AG04449 (cell line): ENCODE data around the gene RFC5.

Experiments
- CTCF ChIA-PET: fragments of 350-600 bp; formaldehyde crosslinking; extraction: SDS; loops from one replicate; lab custom pipeline; 2021; ENCODE audit warnings: antibody characterized with exemption; lab: Yijun Ruan, JAX
- POLR2A ChIA-PET: fragments of 400-600, 350-600 bp; formaldehyde crosslinking; extraction: SDS; loops from one replicate; lab custom pipeline; 2020; ENCODE audit warnings: antibody characterized with exemption, inconsistent platforms; lab: Yijun Ruan, JAX
- DNase-seq: peaks from one replicate; pipeline ENCODE4 v3.0.0-alpha.2; 2010; ENCODE audit warnings: low read depth, low spot score
- H3K4me3 ChIP-seq: 2 replicates; pipeline ENCODE4 v1.5.1; 2011; ENCODE audit warnings: low read depth, mild to moderate bottlenecking, control low read depth, low read length
- TF ChIP-seq, protein P1 (sequence below): IDR thresholded peaks from one replicate; pipeline ENCODE4 v1.5.1; 2011; ENCODE audit warnings: mild to moderate bottlenecking, moderate library complexity, low read length, control low read depth, inconsistent platforms; ENCODE audit not compliant: insufficient read depth; ENCODE audit errors: missing control alignments

The RFC5 gene, protein sequence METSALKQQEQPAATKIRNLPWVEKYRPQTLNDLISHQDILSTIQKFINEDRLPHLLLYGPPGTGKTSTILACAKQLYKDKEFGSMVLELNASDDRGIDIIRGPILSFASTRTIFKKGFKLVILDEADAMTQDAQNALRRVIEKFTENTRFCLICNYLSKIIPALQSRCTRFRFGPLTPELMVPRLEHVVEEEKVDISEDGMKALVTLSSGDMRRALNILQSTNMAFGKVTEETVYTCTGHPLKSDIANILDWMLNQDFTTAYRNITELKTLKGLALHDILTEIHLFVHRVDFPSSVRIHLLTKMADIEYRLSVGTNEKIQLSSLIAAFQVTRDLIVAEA

DNA sequence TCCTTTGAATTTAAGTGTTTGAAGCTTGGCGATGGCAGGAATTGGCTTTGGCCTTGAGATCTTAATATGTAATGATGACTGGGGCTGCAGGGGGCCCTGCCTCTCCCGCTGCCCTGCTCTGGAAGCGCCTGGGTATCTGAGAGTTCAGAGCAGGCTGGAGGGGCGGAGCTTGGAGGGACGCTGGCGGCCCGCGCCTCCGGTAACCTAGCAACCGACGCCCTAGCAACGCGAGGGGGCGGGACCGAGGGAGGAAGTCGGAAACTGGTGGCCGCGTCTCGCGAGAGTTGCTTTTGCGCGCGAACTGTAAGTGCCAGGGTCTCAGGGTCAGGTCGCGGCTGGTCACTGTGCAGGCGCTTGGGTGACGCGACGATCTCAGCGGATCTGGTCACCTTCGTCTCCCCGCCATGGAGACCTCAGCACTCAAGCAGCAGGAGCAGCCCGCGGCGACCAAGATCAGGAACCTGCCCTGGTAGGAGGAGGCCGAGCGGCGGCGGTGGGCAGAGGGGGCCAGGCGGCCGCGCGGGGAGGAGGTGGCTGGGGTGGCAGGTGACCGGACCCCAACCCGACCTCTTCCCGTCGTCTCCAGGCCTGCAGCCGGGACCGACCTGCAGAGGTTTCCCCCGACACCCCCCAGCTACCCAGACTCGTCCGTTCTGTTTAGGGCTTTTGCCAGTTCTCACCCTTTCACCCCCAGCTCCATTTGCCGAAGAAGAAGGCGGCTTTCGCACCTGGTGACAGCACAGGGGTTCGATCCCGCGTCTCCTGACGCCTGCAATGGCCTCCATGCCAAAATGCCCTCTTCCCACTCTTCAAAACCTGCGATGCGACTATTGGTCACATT is at the start of gene RFC5:
TSS of gene RFC5 (plus strand) at position 280 of the 841 bp plus-strand sequence. CDS start at position 405, 125 bp downstream.
- ChIA-PET POLR2A (interaction anchor here (0.7 to 1.0 kb wide), 2 partner anchors 9 to 30 kb away, joined by 3 read pairs; no protein-coding TSS in a partner anchor), CTCF (interaction anchor here (1.2 to 1.4 kb wide), 2 partner anchors 19 to 141 kb away, joined by 3 to 8 read pairs; no protein-coding TSS in a partner anchor)
- DNase-seq: peak; percentile 53
- H3K4me3 ChIP-seq: peak within 1 kb of the TSS; percentile 98
- TF ChIP-seq, protein P1, sequence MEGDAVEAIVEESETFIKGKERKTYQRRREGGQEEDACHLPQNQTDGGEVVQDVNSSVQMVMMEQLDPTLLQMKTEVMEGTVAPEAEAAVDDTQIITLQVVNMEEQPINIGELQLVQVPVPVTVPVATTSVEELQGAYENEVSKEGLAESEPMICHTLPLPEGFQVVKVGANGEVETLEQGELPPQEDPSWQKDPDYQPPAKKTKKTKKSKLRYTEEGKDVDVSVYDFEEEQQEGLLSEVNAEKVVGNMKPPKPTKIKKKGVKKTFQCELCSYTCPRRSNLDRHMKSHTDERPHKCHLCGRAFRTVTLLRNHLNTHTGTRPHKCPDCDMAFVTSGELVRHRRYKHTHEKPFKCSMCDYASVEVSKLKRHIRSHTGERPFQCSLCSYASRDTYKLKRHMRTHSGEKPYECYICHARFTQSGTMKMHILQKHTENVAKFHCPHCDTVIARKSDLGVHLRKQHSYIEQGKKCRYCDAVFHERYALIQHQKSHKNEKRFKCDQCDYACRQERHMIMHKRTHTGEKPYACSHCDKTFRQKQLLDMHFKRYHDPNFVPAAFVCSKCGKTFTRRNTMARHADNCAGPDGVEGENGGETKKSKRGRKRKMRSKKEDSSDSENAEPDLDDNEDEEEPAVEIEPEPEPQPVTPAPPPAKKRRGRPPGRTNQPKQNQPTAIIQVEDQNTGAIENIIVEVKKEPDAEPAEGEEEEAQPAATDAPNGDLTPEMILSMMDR: no peak

DNA sequence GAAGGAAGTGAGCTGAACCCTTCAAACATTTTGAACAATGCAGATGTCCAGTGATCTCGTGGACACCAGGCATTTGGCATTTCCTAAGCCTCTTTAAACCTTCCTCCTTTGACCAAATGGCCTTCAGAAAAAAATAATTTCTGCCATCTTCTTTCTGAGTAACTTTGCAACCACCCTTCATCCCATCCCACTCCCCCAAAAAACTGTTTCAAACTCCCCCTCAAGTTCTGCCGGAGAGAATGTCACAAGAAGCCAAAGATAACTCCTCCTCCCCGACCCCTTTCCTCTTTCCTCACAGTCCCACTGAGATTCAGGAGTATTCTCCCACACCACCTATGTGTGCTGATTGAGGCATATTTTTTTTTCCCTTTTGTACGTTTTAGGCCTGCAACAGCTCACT is 49.5 kb upstream of the RFC5 start:
- no peak for DNase-seq
- ChIA-PET POLR2A (no interaction called here), CTCF (no interaction called here)
- H3K4me3 ChIP-seq: no peak overlapping the region
- TF ChIP-seq, protein P1: no peak

DNA sequence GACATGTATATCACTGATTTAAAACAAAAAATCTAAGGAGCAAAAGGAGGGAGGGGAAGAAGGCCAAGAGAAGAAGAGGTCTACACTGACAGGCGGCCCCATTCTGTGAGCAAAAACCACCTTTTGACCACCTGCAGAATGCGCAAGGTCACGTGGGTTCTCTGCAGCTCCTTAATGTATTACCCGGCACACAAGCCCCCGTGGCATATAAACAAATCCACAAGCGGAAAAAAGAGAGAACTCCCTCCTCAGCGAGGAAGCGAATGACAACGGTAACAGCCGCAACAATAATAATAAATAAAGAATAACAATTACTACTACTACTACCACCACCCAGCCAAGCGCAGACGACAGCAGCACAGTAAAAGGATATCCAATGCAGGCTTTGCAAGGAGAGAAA is 49.0 kb upstream of the RFC5 start:
- ChIA-PET CTCF (no interaction called here), POLR2A (no interaction called here)
- DNase-seq: no peak
- TF ChIP-seq, protein P1: no peak
- no peak overlapping the region for H3K4me3 ChIP-seq

DNA sequence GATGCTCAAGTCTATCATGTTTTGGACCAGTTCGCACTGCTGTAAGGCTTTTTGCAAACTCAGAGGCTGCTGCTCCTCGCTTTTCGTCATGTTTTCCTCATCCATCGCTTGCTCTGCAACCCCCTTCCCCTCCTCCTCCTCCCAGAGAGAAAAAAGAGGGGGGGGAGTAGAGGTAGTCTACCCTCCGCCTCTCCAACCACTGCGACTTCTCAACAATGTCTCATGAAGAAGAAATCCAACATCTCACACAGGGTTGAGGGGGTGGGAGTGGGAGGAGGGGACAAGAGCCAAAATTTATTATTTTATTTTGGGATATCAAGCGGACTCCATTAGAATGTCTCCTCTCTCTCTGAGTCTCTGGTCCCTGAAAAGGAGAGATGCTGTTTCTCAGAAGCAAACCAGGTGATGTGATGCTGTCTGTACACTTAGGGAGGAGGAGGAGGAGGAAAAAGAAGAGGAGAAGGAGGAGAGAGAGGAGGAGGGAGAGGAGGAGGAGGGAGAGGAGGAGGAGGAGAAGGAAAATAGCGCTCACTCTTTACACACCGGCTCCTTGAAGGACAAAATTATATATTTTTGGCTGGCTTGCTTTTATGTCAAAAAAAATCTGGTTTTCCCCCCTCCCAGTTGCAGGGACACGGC is 48.2 kb upstream of the RFC5 start:
- peak overlapping the region; percentile 50 for H3K4me3 ChIP-seq
- POLR2A ChIA-PET: no interaction called here

DNA sequence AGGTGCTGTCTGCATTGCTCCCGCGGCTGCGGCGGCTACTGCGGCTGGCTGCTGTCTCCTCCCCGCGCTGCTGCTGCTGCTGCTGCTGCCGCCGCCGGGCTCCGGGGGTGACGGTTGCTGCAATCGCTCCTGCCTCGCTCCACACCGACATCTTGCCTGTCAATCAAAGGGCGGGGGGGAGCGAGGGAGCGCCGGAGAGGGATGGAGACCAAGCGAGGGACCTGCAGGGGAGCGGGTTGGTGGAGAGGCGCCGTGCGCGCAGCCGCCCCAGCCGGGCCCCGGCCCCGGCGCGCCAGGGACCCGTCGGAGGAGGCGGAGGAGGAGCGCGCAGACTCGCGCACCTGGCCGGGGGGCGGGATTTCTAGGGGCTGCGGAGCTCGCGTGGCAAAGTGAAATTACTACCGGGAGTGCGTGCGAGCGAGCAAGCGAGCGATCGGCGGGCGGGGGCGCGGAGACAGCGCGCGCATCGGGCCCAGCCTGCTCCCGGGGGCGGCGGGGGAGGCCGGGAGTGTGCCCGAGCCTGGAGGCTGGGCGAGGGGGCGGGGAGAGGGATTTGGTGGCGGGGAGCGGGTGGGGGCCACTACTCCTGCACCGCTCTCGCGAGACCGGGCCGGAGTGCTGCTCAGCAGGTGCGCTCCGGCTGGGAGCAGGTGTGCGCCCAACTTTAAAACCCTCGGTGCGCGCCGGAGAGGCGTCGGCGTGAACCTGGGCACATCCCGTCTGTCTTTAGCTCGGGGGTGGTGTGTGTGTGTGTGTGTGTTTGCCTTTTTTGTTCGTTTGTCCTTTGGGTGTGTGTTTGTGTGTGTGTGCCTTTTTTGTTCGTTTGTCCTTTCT is 47.5 kb upstream of the RFC5 start, which contains the start of gene KSR2:
TSS of gene KSR2 (minus strand) at position 165 of the 834 bp plus-strand sequence. CDS start 735 bp downstream, outside the sequence.
- ChIA-PET POLR2A (no interaction called here), CTCF (no interaction called here)
- TF ChIP-seq, protein P1: no peak
- DNase-seq: no peak
- peak within 1 kb of the TSS; percentile 50 for H3K4me3 ChIP-seq

More for the DNA sequence above, 48.2 kb upstream of the RFC5 start:
- no peak for DNase-seq
- TF ChIP-seq, protein P1: no peak
- CTCF ChIA-PET: no interaction called here
